Measurements from ENCODE around the gene DPRX.

Gene DPRX

DNA sequence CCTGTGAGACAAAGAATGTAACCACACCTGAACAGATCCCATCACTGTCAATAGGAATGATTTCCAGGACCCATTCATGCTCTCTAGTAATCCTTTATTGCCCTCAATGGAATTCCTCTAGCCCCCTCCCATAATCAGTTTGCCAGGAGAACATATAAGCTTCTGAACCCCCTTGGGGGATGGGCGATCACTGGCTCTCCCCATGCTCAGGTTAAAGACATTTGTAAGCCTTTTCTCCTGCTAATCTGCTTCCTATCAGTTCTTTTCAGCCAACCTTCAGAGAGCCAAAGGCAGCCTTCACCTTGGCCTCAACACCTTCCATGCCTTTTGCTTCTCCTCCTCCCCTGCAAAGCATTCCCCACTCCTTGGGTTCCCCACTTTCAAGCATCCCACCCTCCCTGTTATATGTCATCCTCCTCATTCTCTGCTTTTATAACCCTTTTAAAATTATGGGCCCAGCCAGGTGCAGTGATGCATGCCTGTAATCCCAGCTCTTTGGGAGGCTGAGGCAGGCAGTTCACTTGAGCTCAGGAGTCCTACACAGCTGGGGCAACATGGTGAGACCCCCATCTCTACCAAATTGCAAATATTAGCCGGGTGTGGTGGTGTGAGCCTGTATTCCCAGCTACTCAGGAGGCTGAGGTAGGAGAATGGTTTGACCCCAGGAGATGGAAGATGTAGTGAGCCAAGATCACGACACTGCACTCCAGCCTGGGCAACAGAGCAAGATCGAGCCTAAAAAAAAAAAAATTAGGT is 12.4 kb downstream of the DPRX start:
- no peak overlapping the region for H3K4me3 ChIP-seq (ENCODE audit: low read depth, low read length)
- TF ChIP-seq, protein P1, sequence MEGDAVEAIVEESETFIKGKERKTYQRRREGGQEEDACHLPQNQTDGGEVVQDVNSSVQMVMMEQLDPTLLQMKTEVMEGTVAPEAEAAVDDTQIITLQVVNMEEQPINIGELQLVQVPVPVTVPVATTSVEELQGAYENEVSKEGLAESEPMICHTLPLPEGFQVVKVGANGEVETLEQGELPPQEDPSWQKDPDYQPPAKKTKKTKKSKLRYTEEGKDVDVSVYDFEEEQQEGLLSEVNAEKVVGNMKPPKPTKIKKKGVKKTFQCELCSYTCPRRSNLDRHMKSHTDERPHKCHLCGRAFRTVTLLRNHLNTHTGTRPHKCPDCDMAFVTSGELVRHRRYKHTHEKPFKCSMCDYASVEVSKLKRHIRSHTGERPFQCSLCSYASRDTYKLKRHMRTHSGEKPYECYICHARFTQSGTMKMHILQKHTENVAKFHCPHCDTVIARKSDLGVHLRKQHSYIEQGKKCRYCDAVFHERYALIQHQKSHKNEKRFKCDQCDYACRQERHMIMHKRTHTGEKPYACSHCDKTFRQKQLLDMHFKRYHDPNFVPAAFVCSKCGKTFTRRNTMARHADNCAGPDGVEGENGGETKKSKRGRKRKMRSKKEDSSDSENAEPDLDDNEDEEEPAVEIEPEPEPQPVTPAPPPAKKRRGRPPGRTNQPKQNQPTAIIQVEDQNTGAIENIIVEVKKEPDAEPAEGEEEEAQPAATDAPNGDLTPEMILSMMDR (IDR thresholded peaks at IDR 0.05; ENCODE audit: low read depth, low read length) = no peak

DNA sequence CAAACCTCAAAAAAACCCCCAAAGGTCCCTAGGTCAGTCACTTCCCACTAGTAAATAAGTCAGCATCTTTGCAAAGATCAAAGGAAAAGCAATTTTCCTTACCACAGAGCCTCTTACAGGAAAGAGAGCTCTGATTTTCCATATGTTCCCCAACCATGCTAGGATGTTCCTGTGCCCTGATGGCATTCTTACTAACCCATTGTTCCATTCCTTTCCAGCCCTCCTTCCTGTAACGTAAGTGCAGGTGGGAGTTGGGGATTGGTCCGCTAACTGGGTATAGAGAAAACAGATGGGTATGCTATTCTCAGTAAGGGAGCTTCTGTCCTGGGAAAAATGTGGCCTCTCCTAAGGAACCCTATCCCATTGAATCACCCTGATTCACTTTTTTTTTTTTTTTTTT is 14.3 kb downstream of the DPRX start:
- H3K4me3 ChIP-seq (ENCODE audit: low read depth, low read length) = no peak overlapping the region
- TF ChIP-seq, protein P1 (IDR thresholded peaks at IDR 0.05; ENCODE audit: low read depth, low read length) = no peak

DNA sequence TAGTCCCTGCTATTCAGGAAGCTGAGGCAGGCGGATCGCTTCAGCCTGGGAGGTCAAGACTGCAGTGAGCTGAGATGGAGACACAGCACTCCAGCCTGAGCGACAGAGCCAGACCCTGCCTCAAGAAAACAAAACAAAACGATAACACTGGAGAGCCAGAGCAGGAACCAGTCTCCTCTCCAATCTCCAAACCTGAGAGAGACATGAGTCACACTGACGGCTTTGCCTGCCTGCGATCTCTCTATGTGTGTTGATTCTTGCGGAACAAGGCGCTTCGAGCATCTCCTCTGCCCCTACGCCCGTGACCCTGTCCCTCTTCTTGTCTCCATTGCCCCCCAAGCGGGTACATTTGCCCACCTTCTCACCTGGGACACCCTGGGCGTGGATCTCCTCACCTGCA is 15.6 kb downstream of the DPRX start:
- TF ChIP-seq, protein P1 (IDR thresholded peaks at IDR 0.05; ENCODE audit: low read depth, low read length) = no peak
- no peak overlapping the region for H3K4me3 ChIP-seq (ENCODE audit: low read depth, low read length)

DNA sequence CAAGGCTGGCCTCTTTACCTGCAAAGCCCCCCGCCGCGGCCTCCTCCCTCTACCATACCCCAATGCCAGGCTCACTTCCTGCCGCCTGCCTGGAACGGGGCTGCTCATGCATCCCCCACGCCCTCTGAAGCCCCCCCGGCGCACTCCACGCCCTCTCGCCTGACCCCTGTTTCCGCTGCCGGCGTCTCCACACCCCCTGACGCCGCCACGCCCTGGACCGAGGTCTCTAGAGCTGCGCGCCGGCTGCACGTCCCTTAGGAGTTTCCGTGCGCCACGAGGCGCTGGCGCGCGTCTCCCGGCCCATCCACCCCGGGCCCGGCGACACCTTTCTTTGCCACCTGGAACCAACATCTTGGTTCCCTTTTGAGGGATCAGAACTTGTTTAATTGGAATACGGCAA is 16.0 kb downstream of the DPRX start:
- TF ChIP-seq, protein P1 (IDR thresholded peaks at IDR 0.05; ENCODE audit: low read depth, low read length) = no peak

DNA sequence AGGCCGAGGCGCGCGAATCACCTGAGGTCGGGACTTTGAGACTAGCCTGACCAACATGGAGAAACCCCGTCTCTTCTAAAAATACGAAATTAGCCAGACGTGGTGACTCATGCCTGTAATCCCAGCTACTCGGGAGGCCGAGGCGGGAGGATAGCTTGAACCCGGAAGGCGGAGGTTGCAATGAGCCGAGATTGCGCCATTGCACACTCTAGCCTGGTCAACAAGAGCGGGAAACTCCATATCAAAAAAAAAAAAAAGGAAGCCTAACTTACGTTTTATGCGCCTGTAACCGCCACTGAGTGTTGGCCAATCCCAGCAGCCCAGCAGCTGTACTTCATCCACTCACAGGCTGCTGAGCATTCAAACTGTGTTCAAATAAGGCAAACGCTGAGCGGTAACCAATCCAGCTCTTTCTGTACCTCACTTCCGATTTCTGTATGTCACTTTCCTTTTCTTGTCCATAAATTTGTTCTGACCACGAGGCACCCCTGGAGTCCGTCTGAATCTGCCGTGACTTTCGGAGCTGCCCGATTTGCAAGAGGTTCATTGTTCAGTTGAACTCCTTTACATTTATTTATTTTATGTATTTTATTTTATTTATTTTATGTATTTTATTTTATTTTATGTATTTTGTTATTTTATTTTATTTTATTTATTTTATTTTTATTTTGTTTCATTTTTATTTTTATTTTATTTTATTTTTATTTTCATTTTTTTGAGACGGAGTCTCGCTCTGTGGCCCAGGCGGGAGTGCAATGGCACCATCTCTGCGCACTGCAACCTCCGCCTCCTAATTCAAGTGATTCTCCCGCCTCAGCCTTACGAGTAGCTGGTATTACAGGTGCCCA is 18.2 kb downstream of the DPRX start:
- TF ChIP-seq, protein P1 (IDR thresholded peaks at IDR 0.05; ENCODE audit: low read depth, low read length) = no peak
- no peak overlapping the region for H3K4me3 ChIP-seq (ENCODE audit: low read depth, low read length)

More for the DNA sequence above, 16.0 kb downstream of the DPRX start:
- no peak overlapping the region for H3K4me3 ChIP-seq (ENCODE audit: low read depth, low read length)

DNA sequence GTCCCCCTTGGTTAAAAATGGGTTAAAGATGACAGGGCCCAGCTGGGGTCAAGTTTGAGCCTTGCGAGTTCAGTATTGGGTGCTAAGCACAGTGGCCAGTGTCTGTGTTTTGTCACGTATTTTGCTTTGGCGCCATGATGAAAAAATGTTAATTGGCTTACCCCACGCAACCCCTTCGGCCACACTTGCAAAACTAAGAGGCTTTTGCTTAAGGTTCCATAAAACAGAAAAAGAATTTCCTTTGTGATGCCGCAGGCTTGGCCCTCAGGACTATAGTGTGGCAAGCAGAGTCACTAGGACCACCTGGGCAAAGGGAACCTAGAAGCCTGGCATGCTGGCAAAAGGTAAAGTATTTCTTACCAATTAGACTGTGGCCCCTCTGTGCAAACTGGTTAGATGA is 20.7 kb downstream of the DPRX start:
- TF ChIP-seq, protein P1 (IDR thresholded peaks at IDR 0.05; ENCODE audit: low read depth, low read length) = no peak
- no peak overlapping the region for H3K4me3 ChIP-seq (ENCODE audit: low read depth, low read length)
